Measurements from ENCODE around the gene SLC22A17.
A peak's percentile ranks its signal among the peaks of the same experiment; 100 is the strongest.

SLC22A17 gene

DNA sequence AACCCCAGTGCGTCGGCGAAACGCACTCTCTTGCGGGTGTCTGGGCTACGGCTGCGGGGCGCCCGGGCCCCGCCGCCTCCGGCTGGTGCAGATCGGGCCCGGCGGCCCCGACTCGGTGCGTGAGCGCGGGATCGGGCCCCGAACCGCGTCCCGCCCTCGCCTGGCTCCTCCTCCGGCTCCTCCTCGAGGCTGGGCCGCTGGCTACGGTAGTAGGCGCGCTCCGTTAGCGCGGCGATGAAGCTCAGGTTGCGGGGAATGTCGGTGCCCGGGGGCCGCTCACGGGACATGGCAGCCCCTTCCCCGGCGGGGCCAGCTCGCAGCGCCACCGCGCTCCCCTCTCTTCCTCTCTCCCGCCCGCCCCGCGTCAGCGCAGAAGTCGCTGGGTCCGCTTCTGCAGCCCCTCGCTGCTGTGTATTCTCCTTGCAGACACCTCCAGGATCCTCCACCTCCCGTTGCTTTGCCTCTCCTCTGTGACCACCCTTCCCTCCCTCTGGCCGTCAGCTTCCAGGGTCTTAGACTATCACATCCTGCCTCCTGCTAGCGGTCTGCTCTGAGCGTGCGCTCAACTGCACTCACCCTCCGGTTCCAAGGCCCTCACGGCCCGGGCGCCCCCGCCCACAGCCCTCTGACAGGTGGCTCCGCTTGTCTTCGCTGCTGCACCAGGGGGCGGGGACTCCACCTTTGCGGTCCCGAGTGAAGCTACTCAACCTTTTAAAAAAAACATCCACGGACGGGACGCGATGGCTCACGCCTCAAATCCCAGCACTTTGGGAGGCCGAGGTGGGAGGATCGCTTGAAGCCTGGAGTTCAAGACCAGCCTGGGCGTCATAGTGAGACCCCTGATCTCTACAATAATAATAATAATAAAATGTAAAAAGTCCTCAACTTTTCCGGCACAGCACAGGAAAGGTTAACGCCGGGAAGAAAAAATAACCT is 50.1 kb downstream of the SLC22A17 start, which contains the start of gene PPP1R3E:
PPP1R3E (minus strand) TSS at position 570 of the 936 bp plus-strand sequence; CDS start at position 287, 283 bp downstream.
- ATAC-seq = peak; percentile 48
- peaks cover 18% of the 10 kb centered on the region for H3K27me3 Mint-ChIP-seq
- H3K4me3 Mint-ChIP-seq = peak within 1 kb of the TSS; percentile 98
- peaks cover 27% of the 10 kb centered on the region for H3K4me1 Mint-ChIP-seq
- no peaks in the 10 kb centered on the region for H3K9me3 Mint-ChIP-seq
- peak; percentile 91 for DNase-seq
- H3K27ac Mint-ChIP-seq = peak within 1 kb of the TSS; percentile 100
- peaks cover 5% of the 10 kb centered on the region for H3K36me3 Mint-ChIP-seq (ENCODE audit: low read depth)

DNA sequence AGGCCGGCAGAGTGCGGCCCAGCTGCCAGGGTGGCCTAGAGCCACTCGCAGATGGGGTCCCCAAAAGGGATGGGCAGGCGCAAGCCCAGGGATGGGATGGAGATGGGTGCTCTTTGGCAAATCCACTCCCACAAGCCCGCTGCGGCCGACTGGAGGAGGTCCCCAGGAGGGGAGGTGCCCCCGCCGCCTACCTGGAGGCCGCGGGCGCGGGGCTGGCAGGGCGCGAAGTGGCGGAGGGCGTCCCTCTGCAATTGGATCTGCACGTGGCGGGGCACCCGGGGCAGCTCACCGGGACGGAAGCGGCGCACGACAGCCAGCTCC is 50.8 kb downstream of the SLC22A17 start:
- H3K4me1 Mint-ChIP-seq = peaks cover 27% of the 10 kb centered on the region
- no peaks in the 10 kb centered on the region for H3K9me3 Mint-ChIP-seq
- H3K27ac Mint-ChIP-seq = peak overlapping the region; percentile 91
- ATAC-seq (peak; percentile 6), DNase-seq (no peak)
- peaks cover 12% of the 10 kb centered on the region for H3K27me3 Mint-ChIP-seq
- peaks cover 7% of the 10 kb centered on the region for H3K36me3 Mint-ChIP-seq (ENCODE audit: low read depth)
- H3K4me3 Mint-ChIP-seq = peak overlapping the region; percentile 98

DNA sequence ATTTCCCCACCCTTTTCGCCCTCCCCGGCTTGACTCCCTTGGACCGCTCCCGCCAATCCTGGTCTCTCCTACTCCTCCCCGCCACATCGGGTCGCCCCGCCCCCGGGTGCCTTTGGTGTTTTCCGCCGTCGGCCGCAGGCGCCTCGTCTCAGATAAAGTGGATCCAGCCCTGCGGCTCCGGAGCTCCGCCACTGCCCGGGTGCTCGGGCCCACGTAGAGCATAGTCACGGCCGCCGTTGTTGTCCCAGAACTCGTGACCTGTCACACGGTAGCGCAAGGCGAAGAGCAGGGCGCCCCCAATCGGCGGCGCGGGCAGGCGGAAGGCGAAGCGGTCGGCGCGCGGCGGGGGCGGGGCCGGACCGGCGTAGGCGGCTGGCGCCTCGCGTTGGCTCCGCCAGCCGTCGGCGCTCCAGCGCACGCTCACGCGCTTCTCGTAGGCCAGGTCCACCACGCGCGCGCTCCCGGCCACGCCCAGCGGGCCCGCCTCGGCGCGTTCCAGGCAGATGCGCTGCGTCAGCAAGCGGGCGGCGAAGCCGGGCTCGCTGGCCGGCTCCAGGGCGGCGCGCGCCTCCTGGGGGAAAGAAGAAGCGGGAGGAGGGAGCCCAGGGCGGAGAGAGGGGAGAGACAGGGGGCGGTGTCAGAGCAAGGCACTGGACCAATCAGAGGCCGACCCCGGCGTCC is 51.3 kb downstream of the SLC22A17 start:
- H3K27ac Mint-ChIP-seq = peak overlapping the region; percentile 91
- DNase-seq (peak; percentile 98), ATAC-seq (peak; percentile 88)
- H3K4me1 Mint-ChIP-seq = peaks cover 27% of the 10 kb centered on the region
- peaks cover 11% of the 10 kb centered on the region for H3K27me3 Mint-ChIP-seq
- H3K36me3 Mint-ChIP-seq (ENCODE audit: low read depth) = peaks cover 7% of the 10 kb centered on the region
- no peaks in the 10 kb centered on the region for H3K9me3 Mint-ChIP-seq
- peak overlapping the region; percentile 98 for H3K4me3 Mint-ChIP-seq

DNA sequence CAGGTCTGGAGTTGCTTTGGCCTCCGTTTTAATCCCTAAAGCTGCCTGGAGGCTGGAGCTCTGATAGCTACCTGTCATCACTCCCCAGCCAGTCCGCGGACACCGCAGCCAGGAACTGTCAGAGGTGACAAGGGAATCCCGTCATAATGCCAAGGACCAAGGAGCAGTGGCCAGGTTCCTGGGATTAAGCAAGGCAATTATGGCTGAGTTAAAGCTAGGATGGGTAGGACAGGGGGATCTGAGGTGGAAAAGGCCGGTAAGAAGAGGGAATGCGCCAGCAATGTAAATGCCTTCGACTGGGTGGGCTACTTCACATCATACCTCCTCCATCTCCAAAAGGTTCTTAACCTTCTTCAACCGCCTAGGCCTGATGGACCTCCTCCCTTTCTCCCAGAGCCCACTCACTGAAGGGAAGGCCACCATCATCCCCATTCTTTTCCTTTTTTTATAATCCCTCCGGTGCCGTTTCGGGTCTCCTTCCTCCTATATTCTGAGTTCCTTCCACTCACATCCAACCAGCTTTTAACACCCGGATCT is 51.9 kb downstream of the SLC22A17 start:
- H3K9me3 Mint-ChIP-seq = no peaks in the 10 kb centered on the region
- peaks cover 6% of the 10 kb centered on the region for H3K27me3 Mint-ChIP-seq
- no peak for ATAC-seq
- peak overlapping the region; percentile 88 for H3K4me3 Mint-ChIP-seq
- H3K36me3 Mint-ChIP-seq (ENCODE audit: low read depth) = peaks cover 7% of the 10 kb centered on the region
- peak; percentile 34 for DNase-seq
- H3K4me1 Mint-ChIP-seq = peaks cover 23% of the 10 kb centered on the region
- H3K27ac Mint-ChIP-seq = peak overlapping the region; percentile 91

DNA sequence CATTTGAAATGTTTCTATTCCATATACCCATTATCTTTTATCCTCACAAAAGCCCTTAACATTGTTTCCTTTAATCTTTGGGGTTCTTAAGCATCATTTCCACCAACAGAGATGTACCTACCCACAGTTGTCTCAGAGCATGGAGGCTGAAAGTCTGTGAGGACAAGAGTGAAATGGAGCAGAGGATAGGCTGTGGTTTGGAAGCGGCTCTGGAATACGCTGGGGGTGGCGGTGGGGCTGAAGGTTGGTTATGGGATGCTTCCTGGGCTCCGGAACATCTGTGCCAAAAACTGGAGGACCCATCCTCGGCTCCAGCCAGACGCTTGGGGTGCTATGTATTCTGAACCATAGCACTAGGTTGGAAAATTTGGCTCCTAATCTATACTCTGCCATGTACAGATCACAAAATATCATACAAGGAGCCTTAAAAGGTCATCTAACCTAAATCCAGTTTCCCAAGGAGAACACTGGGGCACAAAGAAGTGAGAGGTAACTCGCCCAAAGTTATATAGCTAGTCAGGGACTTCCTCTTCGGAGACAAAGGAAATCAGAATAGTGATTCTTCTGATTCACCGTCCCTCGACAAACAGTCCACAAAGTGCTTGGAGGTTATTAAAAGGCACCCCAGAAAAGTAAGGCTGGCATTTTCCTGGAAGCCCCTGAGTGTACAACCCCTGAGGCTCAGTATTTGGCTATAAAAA is 52.6 kb downstream of the SLC22A17 start:
- peak overlapping the region; percentile 91 for H3K27ac Mint-ChIP-seq
- ATAC-seq (no peak), DNase-seq (no peak)
- peaks cover 7% of the 10 kb centered on the region for H3K36me3 Mint-ChIP-seq (ENCODE audit: low read depth)
- peak overlapping the region; percentile 88 for H3K4me3 Mint-ChIP-seq
- H3K4me1 Mint-ChIP-seq = peaks cover 26% of the 10 kb centered on the region
- peaks cover 2% of the 10 kb centered on the region for H3K27me3 Mint-ChIP-seq
- no peaks in the 10 kb centered on the region for H3K9me3 Mint-ChIP-seq

DNA sequence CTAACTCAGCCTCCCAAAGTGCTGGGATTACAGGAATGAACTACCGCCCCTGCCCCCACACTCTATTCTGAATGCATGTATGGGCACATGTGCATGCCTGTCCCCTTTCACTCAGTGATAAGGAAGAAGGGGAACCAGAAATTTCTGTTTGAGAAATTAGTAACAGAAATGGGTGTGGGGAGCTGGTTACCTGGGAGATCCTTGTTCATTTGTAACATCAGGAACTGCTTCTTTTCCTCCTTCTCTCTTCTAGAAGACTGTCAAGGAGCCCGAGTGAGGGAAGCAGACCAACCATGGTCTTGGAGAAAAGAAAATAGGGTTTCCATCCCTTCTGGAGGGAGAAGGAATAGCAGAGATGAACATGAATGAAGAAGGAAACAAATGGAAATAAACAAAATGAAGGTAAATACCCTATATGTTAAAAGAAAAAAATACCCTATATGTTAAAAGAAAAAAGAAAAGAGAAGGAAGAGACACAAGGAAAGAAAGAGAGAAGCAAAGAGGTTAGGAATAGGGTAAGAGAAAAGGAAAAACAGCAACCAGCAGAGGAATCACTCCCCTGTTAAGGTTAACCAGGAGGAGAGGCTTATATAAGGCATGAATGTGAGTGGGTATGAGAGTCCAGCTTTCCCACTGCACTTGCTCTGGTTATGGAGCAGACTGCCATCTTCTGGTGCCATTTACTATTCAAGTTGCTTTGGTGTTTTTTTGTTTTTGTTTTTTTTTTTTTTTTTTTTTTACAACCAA is 53.3 kb downstream of the SLC22A17 start:
- Mint-ChIP-seq H3K36me3 (ENCODE audit: low read depth) (peaks cover 7% of the 10 kb centered on the region), H3K27ac (peak overlapping the region; percentile 46), H3K4me3 (peak overlapping the region; percentile 36), H3K27me3 (no peaks in the 10 kb centered on the region), H3K9me3 (no peaks in the 10 kb centered on the region), H3K4me1 (peaks cover 32% of the 10 kb centered on the region)
- DNase-seq = no peak
- ATAC-seq = no peak

DNA sequence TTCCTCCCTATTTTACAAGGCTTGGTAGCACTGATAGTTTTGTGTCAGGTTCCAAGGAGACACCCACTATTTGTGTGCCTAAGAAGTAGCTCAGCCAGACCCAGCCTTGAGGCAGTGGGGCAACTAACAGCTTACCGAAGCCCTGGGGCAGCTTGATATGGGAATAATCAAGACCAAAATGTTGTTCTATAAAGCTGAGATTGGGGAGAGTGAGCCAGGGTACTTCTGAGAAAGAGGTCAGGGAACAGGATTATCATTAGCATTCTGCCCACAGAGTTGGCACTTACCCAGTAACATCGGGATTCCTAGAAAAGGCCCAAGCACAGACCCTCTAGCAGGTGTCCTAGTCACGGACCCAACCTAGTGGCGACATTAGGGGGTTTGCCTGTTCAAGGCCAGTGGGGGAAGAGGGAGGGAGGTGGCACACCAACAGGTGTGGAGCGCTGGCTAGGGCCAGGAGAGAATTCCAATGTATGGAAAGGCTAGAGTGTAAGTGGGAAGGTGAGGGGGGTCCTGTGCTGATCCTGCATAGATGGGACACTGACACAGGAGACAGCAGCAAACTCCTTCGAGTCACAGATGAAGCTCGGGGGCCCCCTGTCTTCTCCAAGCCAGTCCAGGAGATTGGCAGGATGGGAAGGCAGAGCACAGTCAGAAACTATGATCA is 54.9 kb downstream of the SLC22A17 start:
- H3K4me1 Mint-ChIP-seq = peaks cover 32% of the 10 kb centered on the region
- H3K36me3 Mint-ChIP-seq (ENCODE audit: low read depth) = peaks cover 7% of the 10 kb centered on the region
- no peaks in the 10 kb centered on the region for H3K27me3 Mint-ChIP-seq
- no peaks in the 10 kb centered on the region for H3K9me3 Mint-ChIP-seq
- DNase-seq (no peak), ATAC-seq (no peak)
- H3K27ac Mint-ChIP-seq = no peak overlapping the region
- H3K4me3 Mint-ChIP-seq = no peak overlapping the region

DNA sequence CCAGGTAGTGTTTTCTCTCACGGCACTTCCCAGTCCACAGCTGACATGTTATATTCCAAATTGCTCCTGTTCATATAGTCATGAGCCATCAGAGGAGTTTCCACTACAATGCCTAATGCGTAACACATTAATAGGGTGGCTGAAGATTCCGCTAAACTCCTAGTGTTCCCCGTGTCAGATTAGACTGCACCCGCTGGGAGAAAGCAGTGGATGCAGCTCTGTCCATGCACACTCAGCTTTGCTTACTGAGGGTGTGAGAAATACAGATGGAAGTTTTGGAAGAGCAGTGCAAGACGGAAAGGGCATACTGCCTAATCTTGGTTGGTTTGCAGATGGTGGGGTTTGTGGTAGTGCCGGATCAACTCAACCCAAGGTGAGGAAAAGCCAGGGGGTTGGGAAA is 55.6 kb downstream of the SLC22A17 start:
- ATAC-seq = no peak
- Mint-ChIP-seq H3K27ac (no peak overlapping the region), H3K4me3 (no peak overlapping the region), H3K4me1 (peaks cover 29% of the 10 kb centered on the region), H3K9me3 (no peaks in the 10 kb centered on the region), H3K36me3 (ENCODE audit: low read depth) (peaks cover 5% of the 10 kb centered on the region), H3K27me3 (no peaks in the 10 kb centered on the region)
- no peak for DNase-seq

Data from activated naive CD8-positive, alpha-beta T cell treated with anti-CD3 and anti-CD28 coated beads, Interleukin-2, amount 50 U/mL, for 24 hours (primary cell).